WTC11 (cell line): ENCODE measurements around the gene STARD13. TPM values are rescaled to one million over a fixed set of nuclear protein-coding genes. Genes with fewer than 3 reads are reported as not detected.

Experiments used
- ATAC-seq: fragments of 200-7000 bp; cut with Tn5 transposase; 2 replicates; pipeline ENCODE4 v1.10.0; 2021; ENCODE audit warnings: mild to moderate bottlenecking, moderate library complexity
- CTCF ChIA-PET: fragments of 300-600 bp; sonication (Branson Sonifier 250); formaldehyde crosslinking; loops from one replicate; lab custom pipeline; 2021; ENCODE audit warnings: antibody characterized with exemption; lab: Charles Lee
- POLR2A ChIA-PET: fragments of 350-600 bp; sonication (Branson Sonifier 250); formaldehyde crosslinking; loops from one replicate; lab custom pipeline; 2021; ENCODE audit warnings: antibody characterized with exemption; lab: Charles Lee
- DNase-seq: peaks from one replicate; pipeline ENCODE4 v3.0.0; 2021; ENCODE audit warnings: low spot score
- H3K27ac Mint-ChIP-seq: 2 replicates; pipeline ENCODE4 v1.8.0; 2021; ENCODE audit warnings: mixed read lengths
- H3K27me3 Mint-ChIP-seq: 2 replicates; pipeline ENCODE4 v1.8.0; 2021; ENCODE audit warnings: low read depth, mild to moderate bottlenecking, moderate library complexity, mixed read lengths
- H3K36me3 Mint-ChIP-seq: 2 replicates; pipeline ENCODE4 v1.8.0; 2021; ENCODE audit warnings: mixed read lengths
- H3K4me1 Mint-ChIP-seq: 2 replicates; pipeline ENCODE4 v1.8.0; 2022; ENCODE audit warnings: mixed read lengths
- H3K4me3 Mint-ChIP-seq: 2 replicates; pipeline ENCODE4 v1.8.0; 2021; ENCODE audit warnings: mild to moderate bottlenecking, moderate library complexity, mixed read lengths
- H3K9me3 Mint-ChIP-seq: 2 replicates; pipeline ENCODE4 v1.8.0; 2021; ENCODE audit warnings: mixed read lengths
- FOXJ3 ChIP-seq: sonication (generic); formaldehyde crosslinking; IDR thresholded peaks from 2 replicates; pipeline ENCODE4 v1.9.0; 2021; ENCODE audit warnings: missing genetic modification reagents, mild to moderate bottlenecking, borderline replicate concordance
- JUN ChIP-seq: sonication (generic); formaldehyde crosslinking; IDR thresholded peaks from 2 replicates; pipeline ENCODE4 v1.8.0; 2023; ENCODE audit warnings: mild to moderate bottlenecking, missing genetic modification reagents
- KAT7 ChIP-seq: sonication (generic); formaldehyde crosslinking; IDR thresholded peaks from 2 replicates; pipeline ENCODE4 v1.8.1; 2023; ENCODE audit warnings: missing genetic modification reagents, mild to moderate bottlenecking, borderline replicate concordance
- MYBL2 ChIP-seq: sonication (generic); formaldehyde crosslinking; IDR thresholded peaks from 2 replicates; pipeline ENCODE4 v1.8.1; 2023; ENCODE audit warnings: mild to moderate bottlenecking, moderate library complexity, missing genetic modification reagents
- OVOL2 ChIP-seq: fragments of 250-450 bp; sonication (Bioruptor Pico); IDR thresholded peaks from 2 replicates; pipeline ENCODE4 v1.9.0; 2021; ENCODE audit warnings: mild to moderate bottlenecking, borderline replicate concordance
- RELA ChIP-seq: sonication (generic); formaldehyde crosslinking; IDR thresholded peaks from 2 replicates; pipeline ENCODE4 v1.8.1; 2022; ENCODE audit warnings: missing genetic modification reagents, mild to moderate bottlenecking, borderline replicate concordance
- SMAD3 ChIP-seq: sonication (generic); formaldehyde crosslinking; IDR thresholded peaks from 2 replicates; pipeline ENCODE4 v1.8.0; 2022; ENCODE audit warnings: missing genetic modification reagents, mild to moderate bottlenecking, borderline replicate concordance
- ZNF138 ChIP-seq: sonication (generic); formaldehyde crosslinking; conservative IDR thresholded peaks from 2 replicates; pipeline ENCODE4 v1.8.1; 2022; ENCODE audit warnings: mild to moderate bottlenecking, moderate library complexity, missing genetic modification reagents
- ZNF263 ChIP-seq: sonication (generic); formaldehyde crosslinking; IDR thresholded peaks from 2 replicates; pipeline ENCODE4 v1.8.1; 2022; ENCODE audit warnings: low read depth, mild to moderate bottlenecking, moderate library complexity, missing genetic modification reagents
- total RNA-seq: library from RNA; stranded (reverse); gene quantifications from 3 replicates; pipeline ENCODE4 v1.2.3, GENCODE V29; 2021
- TF ChIP-seq, protein P1 (sequence below): sonication (generic); formaldehyde crosslinking; IDR thresholded peaks from 2 replicates; pipeline ENCODE4 v1.8.0; 2023; ENCODE audit warnings: mild to moderate bottlenecking, missing genetic modification reagents
- TF ChIP-seq, protein P2 (sequence below): sonication (generic); formaldehyde crosslinking; conservative IDR thresholded peaks from 2 replicates; pipeline ENCODE4 v1.8.1; 2022; ENCODE audit warnings: mild to moderate bottlenecking, missing genetic modification reagents
- TF ChIP-seq, protein P3 (sequence below): fragments of 200-600 bp; IDR thresholded peaks from 2 replicates; pipeline ENCODE4 v1.8.0; 2022; ENCODE audit warnings: antibody characterized with exemption
- TF ChIP-seq, protein P4 (sequence below): sonication (generic); formaldehyde crosslinking; IDR thresholded peaks from 2 replicates; pipeline ENCODE4 v1.8.0; 2022; ENCODE audit warnings: missing genetic modification reagents
- TF ChIP-seq, protein P5 (sequence below): sonication (generic); formaldehyde crosslinking; IDR thresholded peaks from 2 replicates; pipeline ENCODE4 v1.8.1; 2022; ENCODE audit warnings: mild to moderate bottlenecking, moderate library complexity, missing genetic modification reagents
- TF ChIP-seq, protein P6 (sequence below): sonication (generic); formaldehyde crosslinking; IDR thresholded peaks from 2 replicates; pipeline ENCODE4 v1.8.0; 2022; ENCODE audit warnings: mild to moderate bottlenecking, missing genetic modification reagents

The STARD13 gene
- total RNA-seq, 1 experiment from 2014 or later = 4.4 TPM

DNA sequence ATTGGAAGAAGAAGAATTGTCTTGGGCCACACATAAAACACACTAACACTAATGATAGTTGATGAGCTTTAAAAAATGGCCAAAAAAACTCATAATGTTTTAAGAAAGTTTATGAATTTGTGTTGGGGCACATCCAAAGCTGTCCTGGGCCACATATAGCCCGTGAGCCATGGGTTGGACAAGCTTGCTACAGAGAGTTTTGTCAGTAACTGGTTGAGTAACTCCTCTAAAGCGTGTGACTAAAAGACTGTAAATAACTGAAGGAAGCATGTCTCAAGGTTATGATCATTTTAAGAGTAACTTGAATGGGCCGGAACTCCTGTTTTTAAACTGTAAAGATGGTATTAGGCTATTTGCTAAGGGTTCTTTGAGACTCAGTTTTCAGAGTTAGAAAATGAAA, 151.3 kb downstream of the STARD13 start (continued):
- TF ChIP-seq, protein P1, sequence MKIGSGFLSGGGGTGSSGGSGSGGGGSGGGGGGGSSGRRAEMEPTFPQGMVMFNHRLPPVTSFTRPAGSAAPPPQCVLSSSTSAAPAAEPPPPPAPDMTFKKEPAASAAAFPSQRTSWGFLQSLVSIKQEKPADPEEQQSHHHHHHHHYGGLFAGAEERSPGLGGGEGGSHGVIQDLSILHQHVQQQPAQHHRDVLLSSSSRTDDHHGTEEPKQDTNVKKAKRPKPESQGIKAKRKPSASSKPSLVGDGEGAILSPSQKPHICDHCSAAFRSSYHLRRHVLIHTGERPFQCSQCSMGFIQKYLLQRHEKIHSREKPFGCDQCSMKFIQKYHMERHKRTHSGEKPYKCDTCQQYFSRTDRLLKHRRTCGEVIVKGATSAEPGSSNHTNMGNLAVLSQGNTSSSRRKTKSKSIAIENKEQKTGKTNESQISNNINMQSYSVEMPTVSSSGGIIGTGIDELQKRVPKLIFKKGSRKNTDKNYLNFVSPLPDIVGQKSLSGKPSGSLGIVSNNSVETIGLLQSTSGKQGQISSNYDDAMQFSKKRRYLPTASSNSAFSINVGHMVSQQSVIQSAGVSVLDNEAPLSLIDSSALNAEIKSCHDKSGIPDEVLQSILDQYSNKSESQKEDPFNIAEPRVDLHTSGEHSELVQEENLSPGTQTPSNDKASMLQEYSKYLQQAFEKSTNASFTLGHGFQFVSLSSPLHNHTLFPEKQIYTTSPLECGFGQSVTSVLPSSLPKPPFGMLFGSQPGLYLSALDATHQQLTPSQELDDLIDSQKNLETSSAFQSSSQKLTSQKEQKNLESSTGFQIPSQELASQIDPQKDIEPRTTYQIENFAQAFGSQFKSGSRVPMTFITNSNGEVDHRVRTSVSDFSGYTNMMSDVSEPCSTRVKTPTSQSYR (CRISPR knock-in tag) = no peak
- TF ChIP-seq, protein P2, sequence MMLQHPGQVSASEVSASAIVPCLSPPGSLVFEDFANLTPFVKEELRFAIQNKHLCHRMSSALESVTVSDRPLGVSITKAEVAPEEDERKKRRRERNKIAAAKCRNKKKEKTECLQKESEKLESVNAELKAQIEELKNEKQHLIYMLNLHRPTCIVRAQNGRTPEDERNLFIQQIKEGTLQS (CRISPR knock-in tag) = no peak
- TF ChIP-seq, all 79 proteins: peak for 0

DNA sequence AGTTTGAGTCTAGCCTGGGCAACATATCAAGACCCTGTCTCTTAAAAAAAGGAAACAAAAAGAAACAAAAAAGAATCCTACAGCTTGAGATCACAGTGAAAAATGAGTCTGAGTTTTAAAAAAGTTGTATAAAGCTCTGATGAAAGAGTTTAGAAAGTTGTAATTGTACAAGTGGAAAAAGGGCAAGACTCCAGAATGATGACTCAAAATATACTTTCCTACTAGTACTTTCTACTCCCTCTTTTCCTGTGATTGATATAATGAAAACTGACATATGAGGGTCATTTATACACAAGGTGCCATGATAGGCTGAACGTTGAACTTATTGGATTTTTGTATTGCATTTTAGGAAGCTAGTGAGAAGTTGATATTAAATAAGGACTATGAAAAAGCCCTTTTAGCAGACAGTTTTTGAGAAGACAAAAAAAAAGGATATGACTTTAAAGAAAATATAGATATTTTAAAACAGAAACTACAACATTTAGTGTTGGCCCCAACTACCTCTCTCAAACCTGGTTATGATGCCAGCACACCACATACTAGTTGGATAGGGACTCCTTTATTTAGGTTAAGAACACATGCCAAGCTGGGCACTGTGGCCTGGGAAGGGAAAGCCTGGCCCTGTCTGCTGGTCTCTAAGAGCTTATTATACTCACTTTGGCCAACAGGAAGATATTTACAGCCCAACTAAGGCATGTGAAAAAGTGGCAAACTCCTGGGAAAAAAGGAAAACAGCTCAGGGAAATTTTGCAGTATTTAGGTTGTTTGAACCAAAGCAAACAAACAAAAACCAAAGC, 152.7 kb downstream of the STARD13 start:
- no peak for TF ChIP-seq MYBL2 (CRISPR knock-in tag)
- no peak for TF ChIP-seq RELA (CRISPR knock-in tag)
- no peak for TF ChIP-seq OVOL2 (CRISPR knock-in tag)
- TF ChIP-seq JUN = no peak
- TF ChIP-seq, protein P2 (CRISPR knock-in tag) = no peak
- TF ChIP-seq, protein P3, sequence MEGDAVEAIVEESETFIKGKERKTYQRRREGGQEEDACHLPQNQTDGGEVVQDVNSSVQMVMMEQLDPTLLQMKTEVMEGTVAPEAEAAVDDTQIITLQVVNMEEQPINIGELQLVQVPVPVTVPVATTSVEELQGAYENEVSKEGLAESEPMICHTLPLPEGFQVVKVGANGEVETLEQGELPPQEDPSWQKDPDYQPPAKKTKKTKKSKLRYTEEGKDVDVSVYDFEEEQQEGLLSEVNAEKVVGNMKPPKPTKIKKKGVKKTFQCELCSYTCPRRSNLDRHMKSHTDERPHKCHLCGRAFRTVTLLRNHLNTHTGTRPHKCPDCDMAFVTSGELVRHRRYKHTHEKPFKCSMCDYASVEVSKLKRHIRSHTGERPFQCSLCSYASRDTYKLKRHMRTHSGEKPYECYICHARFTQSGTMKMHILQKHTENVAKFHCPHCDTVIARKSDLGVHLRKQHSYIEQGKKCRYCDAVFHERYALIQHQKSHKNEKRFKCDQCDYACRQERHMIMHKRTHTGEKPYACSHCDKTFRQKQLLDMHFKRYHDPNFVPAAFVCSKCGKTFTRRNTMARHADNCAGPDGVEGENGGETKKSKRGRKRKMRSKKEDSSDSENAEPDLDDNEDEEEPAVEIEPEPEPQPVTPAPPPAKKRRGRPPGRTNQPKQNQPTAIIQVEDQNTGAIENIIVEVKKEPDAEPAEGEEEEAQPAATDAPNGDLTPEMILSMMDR = no peak
- TF ChIP-seq, protein P4, sequence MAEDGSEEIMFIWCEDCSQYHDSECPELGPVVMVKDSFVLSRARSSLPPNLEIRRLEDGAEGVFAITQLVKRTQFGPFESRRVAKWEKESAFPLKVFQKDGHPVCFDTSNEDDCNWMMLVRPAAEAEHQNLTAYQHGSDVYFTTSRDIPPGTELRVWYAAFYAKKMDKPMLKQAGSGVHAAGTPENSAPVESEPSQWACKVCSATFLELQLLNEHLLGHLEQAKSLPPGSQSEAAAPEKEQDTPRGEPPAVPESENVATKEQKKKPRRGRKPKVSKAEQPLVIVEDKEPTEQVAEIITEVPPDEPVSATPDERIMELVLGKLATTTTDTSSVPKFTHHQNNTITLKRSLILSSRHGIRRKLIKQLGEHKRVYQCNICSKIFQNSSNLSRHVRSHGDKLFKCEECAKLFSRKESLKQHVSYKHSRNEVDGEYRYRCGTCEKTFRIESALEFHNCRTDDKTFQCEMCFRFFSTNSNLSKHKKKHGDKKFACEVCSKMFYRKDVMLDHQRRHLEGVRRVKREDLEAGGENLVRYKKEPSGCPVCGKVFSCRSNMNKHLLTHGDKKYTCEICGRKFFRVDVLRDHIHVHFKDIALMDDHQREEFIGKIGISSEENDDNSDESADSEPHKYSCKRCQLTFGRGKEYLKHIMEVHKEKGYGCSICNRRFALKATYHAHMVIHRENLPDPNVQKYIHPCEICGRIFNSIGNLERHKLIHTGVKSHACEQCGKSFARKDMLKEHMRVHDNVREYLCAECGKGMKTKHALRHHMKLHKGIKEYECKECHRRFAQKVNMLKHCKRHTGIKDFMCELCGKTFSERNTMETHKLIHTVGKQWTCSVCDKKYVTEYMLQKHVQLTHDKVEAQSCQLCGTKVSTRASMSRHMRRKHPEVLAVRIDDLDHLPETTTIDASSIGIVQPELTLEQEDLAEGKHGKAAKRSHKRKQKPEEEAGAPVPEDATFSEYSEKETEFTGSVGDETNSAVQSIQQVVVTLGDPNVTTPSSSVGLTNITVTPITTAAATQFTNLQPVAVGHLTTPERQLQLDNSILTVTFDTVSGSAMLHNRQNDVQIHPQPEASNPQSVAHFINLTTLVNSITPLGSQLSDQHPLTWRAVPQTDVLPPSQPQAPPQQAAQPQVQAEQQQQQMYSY (CRISPR knock-in tag) = no peak
- TF ChIP-seq, protein P5, sequence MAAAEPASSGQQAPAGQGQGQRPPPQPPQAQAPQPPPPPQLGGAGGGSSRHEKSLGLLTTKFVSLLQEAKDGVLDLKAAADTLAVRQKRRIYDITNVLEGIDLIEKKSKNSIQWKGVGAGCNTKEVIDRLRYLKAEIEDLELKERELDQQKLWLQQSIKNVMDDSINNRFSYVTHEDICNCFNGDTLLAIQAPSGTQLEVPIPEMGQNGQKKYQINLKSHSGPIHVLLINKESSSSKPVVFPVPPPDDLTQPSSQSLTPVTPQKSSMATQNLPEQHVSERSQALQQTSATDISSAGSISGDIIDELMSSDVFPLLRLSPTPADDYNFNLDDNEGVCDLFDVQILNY (CRISPR knock-in tag) = no peak
- no peak for TF ChIP-seq KAT7 (CRISPR knock-in tag)
- TF ChIP-seq ZNF138 (CRISPR knock-in tag) = no peak
- no peak for TF ChIP-seq SMAD3
- TF ChIP-seq, protein P6, sequence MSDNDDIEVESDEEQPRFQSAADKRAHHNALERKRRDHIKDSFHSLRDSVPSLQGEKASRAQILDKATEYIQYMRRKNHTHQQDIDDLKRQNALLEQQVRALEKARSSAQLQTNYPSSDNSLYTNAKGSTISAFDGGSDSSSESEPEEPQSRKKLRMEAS (CRISPR knock-in tag) = no peak
- TF ChIP-seq FOXJ3 (CRISPR knock-in tag) = no peak
- no peak for TF ChIP-seq ZNF263 (CRISPR knock-in tag)
- TF ChIP-seq, all 79 proteins: peak for 0
- ATAC-seq (no peak), DNase-seq (no peak)
- H3K36me3 Mint-ChIP-seq = peaks cover 10% of the 10 kb centered on the region
- H3K4me1 Mint-ChIP-seq = no peaks in the 10 kb centered on the region
- ChIA-PET POLR2A (no interaction called here), CTCF (interaction anchor here (0.6 kb wide), 1 partner anchor 25 kb away, joined by 5 read pairs; no protein-coding TSS in a partner anchor)
- H3K4me3 Mint-ChIP-seq = no peak overlapping the region
- H3K9me3 Mint-ChIP-seq = peaks cover 10% of the 10 kb centered on the region
- H3K27me3 Mint-ChIP-seq = no peaks in the 10 kb centered on the region; the same call in 1 of the 2 replicates
- no peak overlapping the region for H3K27ac Mint-ChIP-seq
